Nephron progenitor cell (in vitro differentiated cells): ENCODE data around the gene SMARCAL1.

Experiments used
- DNase-seq: peaks from one replicate; pipeline ENCODE4 v3.0.0; 2021
- H3K27ac Mint-ChIP-seq: 2 replicates; pipeline ENCODE4 v1.8.0; 2021; ENCODE audit warnings: mild to moderate bottlenecking, moderate library complexity, mixed read lengths
- H3K27me3 Mint-ChIP-seq: 2 replicates; pipeline ENCODE4 v1.8.0; 2021; ENCODE audit warnings: mild to moderate bottlenecking, low read depth, mixed read lengths; ENCODE audit not compliant: poor library complexity
- H3K36me3 Mint-ChIP-seq: 2 replicates; pipeline ENCODE4 v1.8.0; 2021; ENCODE audit warnings: low read depth, mixed read lengths
- H3K4me1 Mint-ChIP-seq: 2 replicates; pipeline ENCODE4 v1.8.0; 2021; ENCODE audit warnings: mixed read lengths
- H3K4me3 Mint-ChIP-seq: 2 replicates; pipeline ENCODE4 v1.8.0; 2021; ENCODE audit warnings: mild to moderate bottlenecking, moderate library complexity, mixed read lengths
- H3K9me3 Mint-ChIP-seq: 2 replicates; pipeline ENCODE4 v1.8.0; 2021; ENCODE audit warnings: mild to moderate bottlenecking, moderate library complexity, mixed read lengths
- CTCF ChIP-seq: fragments of 200-600 bp; sonication (generic); IDR thresholded peaks from 2 replicates; pipeline ENCODE4 v1.5.0; 2021; ENCODE audit warnings: antibody characterized with exemption

Gene SMARCAL1

GRCh38 chr2:216480221-216480620, 67.9 kb downstream of the SMARCAL1 start:
- peaks cover 6% of the 10 kb centered on the region for H3K4me1 Mint-ChIP-seq
- TF ChIP-seq CTCF: no peak
- DNase-seq: no peak
- peaks cover 2% of the 10 kb centered on the region for H3K27me3 Mint-ChIP-seq
- no peaks in the 10 kb centered on the region for H3K9me3 Mint-ChIP-seq
- H3K27ac Mint-ChIP-seq: no peak overlapping the region
- H3K36me3 Mint-ChIP-seq: peaks cover 54% of the 10 kb centered on the region
- no peak overlapping the region for H3K4me3 Mint-ChIP-seq

- Mint-ChIP-seq H3K27me3 (no peaks in the 10 kb centered on the region), H3K36me3 (peaks cover 38% of the 10 kb centered on the region)
Observed at GRCh38 chr2:216482640-216483039, 70.4 kb downstream of the SMARCAL1 start.

GRCh38 chr2:216485237-216485636, 73.0 kb downstream of the SMARCAL1 start:
- DNase-seq: no peak
- H3K27ac Mint-ChIP-seq: no peak overlapping the region
- H3K4me3 Mint-ChIP-seq: no peak overlapping the region
- H3K9me3 Mint-ChIP-seq: no peaks in the 10 kb centered on the region
- no peak for TF ChIP-seq CTCF
- no peaks in the 10 kb centered on the region for H3K27me3 Mint-ChIP-seq
- peaks cover 29% of the 10 kb centered on the region for H3K36me3 Mint-ChIP-seq
- peaks cover 20% of the 10 kb centered on the region for H3K4me1 Mint-ChIP-seq

More at GRCh38 chr2:216482640-216483039, 70.4 kb downstream of the SMARCAL1 start:
- H3K4me3 Mint-ChIP-seq: no peak overlapping the region
- peaks cover 11% of the 10 kb centered on the region for H3K4me1 Mint-ChIP-seq
- no peak for TF ChIP-seq CTCF
- H3K27ac Mint-ChIP-seq: peak overlapping the region; percentile 96
- no peaks in the 10 kb centered on the region for H3K9me3 Mint-ChIP-seq
- DNase-seq: no peak

GRCh38 chr2:216485745-216486144, 73.5 kb downstream of the SMARCAL1 start:
- Mint-ChIP-seq H3K4me3 (no peak overlapping the region), H3K9me3 (no peaks in the 10 kb centered on the region), H3K27me3 (no peaks in the 10 kb centered on the region), H3K4me1 (peaks cover 20% of the 10 kb centered on the region), H3K27ac (peak overlapping the region; percentile 51), H3K36me3 (peaks cover 24% of the 10 kb centered on the region)
- TF ChIP-seq CTCF: no peak
- DNase-seq: no peak

- no peak overlapping the region for H3K27ac Mint-ChIP-seq
- no peak for DNase-seq
- H3K9me3 Mint-ChIP-seq: no peaks in the 10 kb centered on the region
- H3K36me3 Mint-ChIP-seq: peaks cover 20% of the 10 kb centered on the region
- peaks cover 20% of the 10 kb centered on the region for H3K4me1 Mint-ChIP-seq
- no peak overlapping the region for H3K4me3 Mint-ChIP-seq
- no peak for TF ChIP-seq CTCF
- H3K27me3 Mint-ChIP-seq: no peaks in the 10 kb centered on the region
Observed at GRCh38 chr2:216486271-216486670, 74.0 kb downstream of the SMARCAL1 start.

GRCh38 chr2:216486708-216487107, 74.4 kb downstream of the SMARCAL1 start:
- no peak overlapping the region for H3K4me3 Mint-ChIP-seq
- no peaks in the 10 kb centered on the region for H3K9me3 Mint-ChIP-seq
- peaks cover 22% of the 10 kb centered on the region for H3K4me1 Mint-ChIP-seq
- no peak for DNase-seq
- no peaks in the 10 kb centered on the region for H3K27me3 Mint-ChIP-seq
- peaks cover 18% of the 10 kb centered on the region for H3K36me3 Mint-ChIP-seq
- TF ChIP-seq CTCF: no peak
- peak overlapping the region; percentile 29 for H3K27ac Mint-ChIP-seq
